ENCODE results near the gene FAN1. TPM values are rescaled to one million over a fixed set of nuclear protein-coding genes. Genes with fewer than 3 reads are reported as not detected.

The FAN1 gene
- total RNA-seq, 1 experiment from 2014 or later: 28.2 TPM

DNA sequence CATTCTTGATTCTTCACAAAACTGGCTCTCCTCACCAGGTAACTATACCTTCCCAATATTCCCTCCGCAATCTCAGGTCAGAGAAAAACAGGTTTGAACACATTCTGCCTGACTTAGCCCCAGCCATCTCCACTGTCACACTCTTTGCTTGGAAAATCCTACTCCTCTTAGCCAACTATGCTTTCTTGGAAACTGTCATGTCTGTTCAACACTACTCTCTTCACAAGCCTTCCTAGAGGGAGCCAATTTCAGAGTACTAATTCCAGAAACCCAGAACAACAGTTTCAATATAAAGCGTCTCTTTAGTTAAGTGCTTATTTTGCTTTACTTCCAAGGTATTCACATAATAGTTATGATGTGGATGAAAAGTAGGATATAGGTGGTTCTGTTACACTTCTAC is 66.0 kb downstream of the FAN1 start:
- Histone ChIP-seq H2BK15ac (ENCODE audit: low read depth, low read length) (no peak overlapping the region), H4K8ac (replicated peaks; ENCODE audit: insufficient read length, low read depth, low read length) (no peak overlapping the region), H2BK120ac (ENCODE audit: low read depth, low read length, poor library complexity, severe bottlenecking) (no peak overlapping the region), H2AK5ac (ENCODE audit: insufficient read length, low read length) (no peak overlapping the region), H3K27ac (ENCODE audit: insufficient read length, low read depth, low read length) (no peak overlapping the region), H3K4me2 (ENCODE audit: insufficient read depth, insufficient read length, low read length) (no peak overlapping the region), H3K56ac (ENCODE audit: insufficient read length, low read depth, low read length) (no peak overlapping the region), H3K4ac (ENCODE audit: low read depth, low read length) (no peak overlapping the region), H4K5ac (ENCODE audit: insufficient read length, low read depth, low read length) (no peak overlapping the region), H3K23ac (ENCODE audit: insufficient read length, low read depth, low read length) (no peak overlapping the region), H4K20me1 (ENCODE audit: control insufficient read depth, insufficient read depth, insufficient read length) (no peaks in the 10 kb centered on the region), H3K79me2 (ENCODE audit: insufficient read depth, low read length) (no peaks in the 10 kb centered on the region), H2BK20ac (ENCODE audit: low read depth, low read length, poor library complexity, severe bottlenecking) (no peak overlapping the region), H3K79me1 (ENCODE audit: insufficient read depth, low read depth, low read length, poor library complexity, severe bottlenecking) (no peaks in the 10 kb centered on the region), H2AFZ (ENCODE audit: low read length) (no peak overlapping the region), H3K14ac (ENCODE audit: insufficient read depth, low read length) (no peak overlapping the region), H4K91ac (ENCODE audit: insufficient read length, low read depth, low read length) (no peak overlapping the region), H3K9me3 (ENCODE audit: control insufficient read depth, low read depth, low read length) (no peaks in the 10 kb centered on the region), H3K9ac (ENCODE audit: extremely low read depth, insufficient read length, low read length) (no peak overlapping the region), H3K27me3 (ENCODE audit: insufficient read depth, low read length) (no peaks in the 10 kb centered on the region), H2BK5ac (ENCODE audit: insufficient read length, low read length) (no peak overlapping the region), H3K23me2 (ENCODE audit: insufficient read length, low read depth, low read length, poor library complexity, severe bottlenecking) (no peaks in the 10 kb centered on the region), H2BK12ac (ENCODE audit: insufficient read length, low read depth, low read length) (no peak overlapping the region), H3K4me1 (ENCODE audit: insufficient read depth, low read length) (0 out of 2 replicates have a peak, but pooled peaks cover 2% of the 10 kb centered on the region), H3K18ac (ENCODE audit: insufficient read length, low read depth, low read length) (no peak overlapping the region), H3T11ph (ENCODE audit: low read length) (no peak overlapping the region)
- H3K4me3 Mint-ChIP-seq: no peak overlapping the region
- WGBS (ENCODE audit: extremely low coverage, insufficient read length, low lambda C conversion rate): no CpG with 5 or more reads among the region's 2 CpGs
- H3K9me3 Mint-ChIP-seq: no peaks in the 10 kb centered on the region; a peak in 1 of 5 replicates
- no peak for DNase-seq
- H3K27ac Mint-ChIP-seq: peak overlapping the region in 1 of 3 experiments; percentile 59; a peak in 2 of 7 replicates
- no peaks in the 10 kb centered on the region for H3K27me3 Mint-ChIP-seq (ENCODE audit: low read depth)
- peaks cover 4% of the 10 kb centered on the region in 2 experiments for H3K4me1 Mint-ChIP-seq
- H3K36me3 Mint-ChIP-seq (ENCODE audit: insufficient read depth in 1 of 3, low read depth in 3 of 3): peaks cover 0 to 35% (median 18%) of the 10 kb centered on the region in 3 experiments; a peak in 4 of 7 replicates
- no peak for TF ChIP-seq CTCF (conservative IDR thresholded peaks at IDR 0.05)

Measured in H9 (cell line).